A375 (cell line): ENCODE results near the gene CD160. TPM values are rescaled to one million over a fixed set of nuclear protein-coding genes. Genes with fewer than 3 reads are reported as not detected.

Experiments
- total RNA-seq: library from RNA; depleted of rRNA; stranded (reverse); fragments of >200 nt; shearing (Covaris generic); gene quantifications from 2 replicates; pipeline ENCODE4 v1.2.3, GENCODE V29; 2014; rRNA removed

Gene CD160, protein sequence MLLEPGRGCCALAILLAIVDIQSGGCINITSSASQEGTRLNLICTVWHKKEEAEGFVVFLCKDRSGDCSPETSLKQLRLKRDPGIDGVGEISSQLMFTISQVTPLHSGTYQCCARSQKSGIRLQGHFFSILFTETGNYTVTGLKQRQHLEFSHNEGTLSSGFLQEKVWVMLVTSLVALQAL
- total RNA-seq: not detected in 2 replicates

DNA sequence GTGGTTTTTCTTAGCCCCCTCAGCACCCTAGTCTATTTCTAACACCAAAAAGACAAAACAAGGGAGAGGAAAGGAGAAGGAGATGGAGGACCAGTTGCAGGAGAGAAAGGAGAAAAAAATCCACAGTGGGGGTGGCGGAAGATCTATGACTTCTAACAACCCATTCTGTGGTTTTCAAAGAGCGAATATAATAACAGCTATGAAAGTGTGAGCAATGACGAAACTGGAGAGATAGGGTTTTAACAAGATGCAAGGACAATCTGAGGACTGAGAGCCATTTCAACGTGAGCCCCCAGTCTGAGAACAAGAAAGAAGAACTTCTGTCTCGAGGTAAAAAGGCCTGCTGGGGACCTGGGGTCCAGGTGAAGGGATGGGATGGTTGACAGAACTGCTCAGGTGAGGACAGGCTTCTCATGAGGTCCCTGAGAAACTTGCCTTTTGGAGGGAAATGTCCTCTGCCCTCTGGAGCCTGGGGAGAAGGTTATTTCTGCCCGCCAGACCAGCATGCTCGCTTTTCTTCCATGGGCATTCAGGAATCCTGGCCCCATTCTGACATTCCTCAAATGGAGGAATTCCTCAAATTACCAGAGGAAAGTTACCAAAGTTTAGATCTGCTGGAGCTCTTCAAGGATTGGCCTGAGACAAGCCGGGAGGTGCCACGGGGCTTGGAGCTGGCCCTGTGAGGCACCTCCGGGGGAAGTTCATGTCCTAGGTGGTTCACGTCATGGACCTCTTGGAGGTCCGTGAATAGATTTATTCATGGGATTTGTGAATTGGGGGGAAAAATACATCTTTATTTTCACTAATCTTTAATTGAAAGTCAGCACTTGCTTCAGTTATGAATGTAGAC, at the start of gene CD160:
Gene CD160 (plus strand): TSS at position 270 of the 850 bp plus-strand sequence. CDS start 8,829 bp downstream, outside the sequence.

DNA sequence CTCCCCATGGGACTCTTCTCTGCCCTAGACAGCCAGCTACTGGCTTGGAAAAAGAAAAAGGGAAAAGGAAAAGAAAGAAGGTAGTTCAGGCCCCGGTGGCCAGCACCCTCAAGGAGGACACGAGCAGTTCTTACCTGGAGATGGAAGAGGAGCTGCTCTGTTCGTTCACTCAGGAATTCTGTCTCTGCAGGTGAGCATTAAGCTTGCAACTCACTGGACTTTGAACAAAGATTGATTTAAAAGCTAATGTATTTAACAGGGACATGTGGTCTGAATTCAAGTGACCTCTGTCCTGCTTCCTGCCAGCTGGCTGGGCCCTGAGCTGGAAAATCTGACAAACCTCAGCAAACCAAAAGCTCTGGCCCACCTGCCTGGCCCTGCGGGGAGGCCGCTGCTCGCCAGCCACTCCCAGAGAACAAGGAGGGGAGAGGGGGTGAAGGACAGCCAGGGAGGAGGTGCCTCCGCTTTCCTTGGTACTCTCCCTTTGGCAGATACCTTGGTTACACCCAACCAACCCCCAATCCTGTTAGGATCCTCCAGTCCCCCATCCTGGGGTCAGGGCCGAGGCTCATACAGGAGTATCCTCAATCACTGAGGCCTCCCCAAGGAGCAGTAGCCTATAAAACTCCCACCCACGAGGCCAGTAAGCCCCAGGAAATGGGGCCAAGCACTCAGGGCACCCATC, 12.0 kb upstream of the CD160 start, which contains the start of gene PDZK1:
Gene PDZK1 (minus strand): TSS at position 186 of the 685 bp plus-strand sequence. CDS start 19,347 bp downstream, outside the sequence.

Other genes with a start within 250 kb of the CD160 start
- gene GPR89A, start 111.5 kb upstream of the CD160 start, total RNA-seq: 19.1 and 20.0 TPM in 2 replicates
- gene PDZK1, start 12.1 kb upstream of the CD160 start, total RNA-seq: 0.49 and 1.2 TPM in 2 replicates
- 13.4 and 14.5 TPM in 2 replicates for gene RNF115, start 104.6 kb downstream of the CD160 start, total RNA-seq
- 79.1 and 86.5 TPM in 2 replicates for gene POLR3C, start 104.7 kb downstream of the CD160 start, total RNA-seq
- gene NUDT17, start 126.1 kb downstream of the CD160 start, total RNA-seq: 11.0 and 12.1 TPM in 2 replicates
- gene PIAS3, start 139.6 kb downstream of the CD160 start, total RNA-seq: 14.6 and 17.5 TPM in 2 replicates
- not detected in 2 replicates for gene ANKRD35, start 166.4 kb downstream of the CD160 start, total RNA-seq
- 10.7 and 13.1 TPM in 2 replicates for gene ITGA10, start 190.6 kb downstream of the CD160 start, total RNA-seq
- 19.3 and 21.5 TPM in 2 replicates for gene PEX11B, start 199.2 kb downstream of the CD160 start, total RNA-seq
- gene RBM8A, start 208.0 kb downstream of the CD160 start, total RNA-seq: 484 and 545 TPM in 2 replicates
- gene LIX1L, start 238.5 kb downstream of the CD160 start, total RNA-seq: 21.2 and 25.6 TPM in 2 replicates
- 2.0 and 2.5 TPM in 2 replicates for gene ANKRD34A, start 245.1 kb downstream of the CD160 start, total RNA-seq
- 19.6 and 22.0 TPM in 2 replicates for gene POLR3GL, start 245.2 kb downstream of the CD160 start, total RNA-seq